Activated T-cell treated with anti-CD3 and anti-CD28 coated beads for 48 hours (primary cell): ENCODE measurements around the gene CACNA2D4.

ENCODE experiments used
- DNase-seq: peaks from one replicate; pipeline ENCODE4 v3.0.0-alpha.2; 2020; ENCODE audit warnings: low read depth

CACNA2D4 gene

DNA sequence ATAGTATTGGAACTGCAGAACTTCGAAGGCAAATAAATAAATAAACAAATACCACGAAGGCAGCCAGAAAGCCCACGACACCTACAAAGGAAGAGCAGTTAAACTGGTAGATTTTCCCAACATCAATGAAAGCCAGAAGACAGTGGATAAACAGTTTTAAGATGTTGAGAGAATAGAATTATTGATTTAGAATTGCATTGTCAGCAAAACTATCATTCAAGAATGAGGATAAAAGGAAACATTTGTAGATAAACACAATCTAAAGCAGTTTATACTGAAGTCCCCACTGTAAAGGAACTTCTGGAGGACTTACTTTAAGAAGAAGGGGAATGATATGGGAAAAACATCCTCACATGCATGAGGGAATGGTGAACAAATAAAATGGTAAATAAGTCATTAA is 29.5 kb downstream of the CACNA2D4 start:
- DNase-seq, result no peak

DNA sequence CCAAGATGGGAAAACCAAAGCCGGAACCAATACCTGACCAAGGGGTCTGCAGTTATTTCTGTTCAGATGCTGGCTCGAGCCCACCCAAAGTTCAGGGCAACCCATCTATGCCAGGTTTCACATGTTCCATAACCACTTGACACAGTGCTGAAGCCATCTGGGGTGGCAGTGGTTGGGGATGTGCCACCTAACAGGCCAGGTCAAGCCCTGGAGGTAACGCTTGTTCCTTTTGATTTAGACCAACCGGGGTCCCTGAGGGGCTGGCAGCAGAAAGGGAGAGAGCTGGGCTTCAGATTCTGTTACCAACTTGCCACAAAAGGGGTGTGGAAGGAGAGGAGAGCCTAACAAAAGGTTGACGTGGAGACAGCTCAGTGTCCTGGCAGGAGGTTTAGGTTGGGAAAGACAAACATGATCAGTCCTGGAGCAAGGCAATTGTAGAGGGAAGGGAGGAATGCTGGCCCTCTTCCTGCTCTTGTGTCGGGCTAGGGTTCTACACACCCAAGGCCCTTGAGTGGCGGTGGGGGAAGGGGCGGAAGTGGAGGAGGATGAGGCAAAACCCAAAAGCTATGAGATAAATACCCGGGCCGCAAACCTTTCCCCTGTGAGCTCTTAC is 31.9 kb downstream of the CACNA2D4 start:
- DNase-seq, result no peak

DNA sequence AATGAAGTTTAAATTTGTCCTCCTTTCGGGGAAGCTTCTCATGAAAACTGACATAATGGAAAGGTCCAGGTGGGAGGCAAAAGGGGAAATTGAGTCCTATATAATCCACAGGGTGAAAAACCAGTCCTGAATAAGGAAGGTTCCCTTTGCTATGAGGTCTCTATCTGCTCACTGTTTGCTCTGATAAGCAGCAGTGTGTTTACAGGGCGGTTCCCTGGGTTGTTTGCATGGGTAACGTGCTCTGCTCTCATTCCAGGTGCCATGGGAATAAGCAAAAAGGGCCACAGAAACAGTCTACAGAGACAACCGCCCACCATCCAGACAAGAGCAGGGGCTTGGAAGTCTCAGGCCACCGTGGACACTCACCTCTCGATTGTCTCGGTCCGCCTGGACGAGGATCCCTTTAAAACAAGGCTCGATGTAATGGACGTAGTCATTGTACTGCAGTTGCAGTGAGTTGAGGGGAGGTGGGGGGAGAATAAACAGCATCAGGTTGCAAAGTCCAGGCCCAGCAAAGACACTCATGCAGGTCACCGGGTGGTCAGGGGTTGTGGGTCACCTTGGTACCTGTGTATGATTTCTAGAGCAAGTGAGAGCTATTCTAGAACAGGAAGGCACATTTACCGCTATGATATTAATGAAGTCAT is 32.7 kb downstream of the CACNA2D4 start:
- DNase-seq, result no peak

DNA sequence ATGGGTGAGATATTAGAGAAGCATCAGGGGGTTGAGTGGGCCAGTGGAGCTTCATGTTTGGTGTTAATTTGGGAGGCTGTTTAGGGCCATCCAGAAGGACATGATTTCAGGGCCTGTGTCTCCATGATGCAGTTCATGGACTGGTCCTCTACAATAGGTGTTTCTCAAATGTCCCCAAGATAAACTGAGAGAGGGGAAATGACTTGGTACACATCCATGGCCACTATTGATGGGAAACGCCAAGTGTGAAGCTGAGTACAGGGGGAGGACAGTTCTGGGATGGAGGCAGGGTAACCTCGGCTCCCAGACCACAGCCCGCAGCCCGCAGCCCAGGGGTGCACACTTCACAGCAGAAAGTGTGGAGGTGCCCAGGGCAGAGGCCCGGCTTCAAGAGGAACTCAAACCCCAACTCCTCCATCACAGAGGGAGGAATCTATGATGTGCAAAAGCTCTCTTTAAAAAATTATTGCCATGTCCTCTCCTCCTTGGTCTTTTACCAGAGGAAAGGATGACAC is 33.3 kb downstream of the CACNA2D4 start:
- no peak for DNase-seq

DNA sequence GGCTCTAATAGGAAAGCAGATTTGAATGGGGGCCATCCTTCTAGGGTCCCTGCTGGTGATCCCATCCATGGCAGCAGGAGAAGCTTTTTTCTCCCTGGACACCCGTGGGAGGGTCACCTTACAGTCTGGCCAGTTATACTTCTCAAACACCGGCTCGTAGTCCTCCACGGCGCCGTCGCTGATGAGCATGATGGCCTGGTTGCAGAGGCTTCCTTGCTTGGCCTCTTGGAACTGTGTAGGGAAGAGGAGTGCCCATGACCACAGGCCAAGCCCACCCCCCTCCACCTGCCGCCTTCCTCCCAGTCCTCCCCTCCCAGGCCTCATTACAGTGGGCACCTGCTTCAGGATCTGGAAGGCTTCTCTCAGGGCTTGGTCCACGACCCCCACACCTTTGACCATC is 33.8 kb downstream of the CACNA2D4 start:
- DNase-seq, result no peak

DNA sequence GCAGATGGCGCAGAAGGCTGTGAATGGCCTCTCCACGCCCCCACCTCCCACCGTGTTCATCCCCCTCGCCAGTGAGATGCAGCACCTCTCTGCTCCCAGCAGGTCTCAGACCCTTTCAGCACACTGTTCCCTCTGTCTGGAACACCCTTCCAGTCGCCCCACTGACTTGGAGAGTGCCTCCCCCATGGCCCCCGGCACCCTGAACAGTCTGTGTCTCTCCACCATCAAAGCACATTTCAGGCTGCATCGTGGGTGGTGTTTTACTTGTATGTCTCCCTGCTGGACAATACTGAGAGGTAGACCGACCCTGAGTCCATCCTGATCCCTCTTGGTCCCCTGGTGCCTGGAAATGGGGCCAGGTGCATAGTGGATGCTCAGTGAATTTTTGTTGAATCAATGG is 34.9 kb downstream of the CACNA2D4 start:
- no peak for DNase-seq

DNA sequence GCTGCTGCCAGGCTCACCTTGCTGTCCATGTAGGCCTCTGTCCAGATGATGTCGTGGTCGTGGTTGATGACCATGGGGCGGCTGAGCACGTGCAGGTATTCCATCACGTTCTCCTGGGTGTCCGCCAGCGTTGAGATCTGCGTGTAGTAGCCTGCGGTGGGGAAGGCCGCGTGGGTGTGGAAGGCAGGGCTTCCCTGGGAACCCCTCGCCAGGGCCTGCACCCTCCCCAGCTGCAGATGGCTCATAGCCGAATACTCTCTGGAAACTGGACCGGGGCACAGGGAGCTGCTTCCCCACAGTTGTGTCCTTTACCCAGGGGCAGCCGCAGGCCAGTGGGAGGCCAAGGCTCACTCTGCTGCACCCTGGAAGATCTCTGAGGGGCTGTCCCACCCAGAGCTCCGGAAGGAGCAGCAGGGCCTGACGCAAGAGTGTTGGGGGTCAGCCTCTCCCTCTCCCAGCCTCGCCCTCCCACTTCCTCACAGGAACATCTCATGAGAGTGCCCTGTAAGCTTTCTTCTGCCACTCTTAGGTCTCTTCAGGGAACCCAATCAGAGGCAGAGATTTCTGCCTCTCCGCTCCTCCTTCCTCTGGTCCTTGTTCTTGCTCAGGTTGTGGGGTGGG is 35.5 kb downstream of the CACNA2D4 start:
- DNase-seq, result no peak

DNA sequence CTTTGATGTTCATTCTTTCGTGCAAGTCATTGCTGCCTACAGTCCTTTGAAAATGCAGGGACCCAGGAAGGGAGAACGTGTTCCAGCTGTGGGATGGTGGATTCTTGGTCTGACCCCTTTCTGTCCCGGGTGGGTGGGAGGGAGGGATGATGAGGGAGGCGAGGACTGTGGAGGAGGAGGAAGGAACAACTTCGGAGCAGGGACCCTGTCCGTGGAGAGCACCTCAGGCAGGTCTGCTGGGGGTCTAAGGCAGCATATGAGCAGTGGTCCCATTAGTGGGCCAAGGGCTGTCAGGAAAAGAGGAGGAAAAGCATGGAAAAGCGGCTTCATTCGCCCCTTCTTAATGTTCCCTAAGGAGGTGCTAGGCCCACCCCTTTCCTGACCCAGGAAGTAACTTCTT is 36.0 kb downstream of the CACNA2D4 start:
- no peak for DNase-seq

DNA sequence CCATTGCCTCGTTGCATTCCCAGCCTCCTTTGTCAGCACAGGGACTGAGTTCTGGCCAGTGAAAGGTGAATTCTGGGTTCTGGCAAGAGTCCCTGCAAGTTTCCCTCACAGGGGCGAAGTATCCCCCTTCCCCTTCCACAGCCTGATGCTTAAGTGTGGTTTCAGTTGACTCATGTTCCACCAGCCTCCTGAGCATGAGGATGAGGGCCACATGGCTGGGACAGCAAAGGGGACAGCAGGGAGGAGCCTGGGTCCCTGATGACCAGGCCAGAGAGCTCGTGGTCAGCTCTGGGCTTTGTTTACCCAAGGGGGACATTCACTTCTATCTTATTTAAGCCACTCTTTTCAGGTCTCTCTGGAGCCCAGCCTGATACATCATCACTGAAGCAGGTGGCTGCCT is 36.5 kb downstream of the CACNA2D4 start:
- no peak for DNase-seq

DNA sequence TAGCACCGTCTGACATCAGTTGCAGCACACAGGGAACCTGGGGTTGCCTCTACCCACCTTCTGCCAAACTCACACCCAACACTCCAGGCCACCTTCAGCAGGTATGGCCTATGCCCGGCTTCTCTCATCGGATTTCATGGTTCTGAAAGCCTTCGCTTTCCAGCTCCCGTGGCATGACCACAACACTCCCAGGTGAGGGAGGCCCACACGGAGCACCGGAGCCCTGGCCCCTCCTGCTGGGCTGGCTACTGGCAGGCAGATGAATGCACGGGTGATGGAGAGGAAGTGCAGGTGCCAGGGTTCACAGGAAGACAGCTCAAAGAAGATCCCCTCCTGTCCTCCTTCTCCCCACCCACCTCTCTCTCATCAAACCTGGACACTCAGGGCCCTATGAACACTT is 37.2 kb downstream of the CACNA2D4 start:
- no peak for DNase-seq

DNA sequence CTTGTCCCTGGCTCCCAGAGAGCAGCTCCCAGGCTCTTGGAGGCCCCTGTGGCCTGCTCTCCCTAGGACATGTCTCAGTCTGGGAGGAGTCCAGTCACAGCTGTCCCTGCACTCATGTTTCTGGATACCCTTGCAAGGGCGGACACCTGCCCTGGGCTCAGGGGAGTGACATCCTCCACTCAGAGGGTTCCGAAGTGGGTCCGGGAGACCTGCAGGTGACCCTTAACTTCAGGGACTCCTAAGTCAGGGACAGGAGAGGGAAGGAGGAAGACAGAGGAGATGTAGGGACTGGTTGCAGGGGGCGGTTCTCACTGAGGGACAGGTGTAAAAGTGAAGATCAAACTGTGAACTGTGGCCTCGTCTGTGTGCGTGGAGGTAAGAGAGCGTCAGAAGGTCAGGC is 37.6 kb downstream of the CACNA2D4 start:
- no peak for DNase-seq

DNA sequence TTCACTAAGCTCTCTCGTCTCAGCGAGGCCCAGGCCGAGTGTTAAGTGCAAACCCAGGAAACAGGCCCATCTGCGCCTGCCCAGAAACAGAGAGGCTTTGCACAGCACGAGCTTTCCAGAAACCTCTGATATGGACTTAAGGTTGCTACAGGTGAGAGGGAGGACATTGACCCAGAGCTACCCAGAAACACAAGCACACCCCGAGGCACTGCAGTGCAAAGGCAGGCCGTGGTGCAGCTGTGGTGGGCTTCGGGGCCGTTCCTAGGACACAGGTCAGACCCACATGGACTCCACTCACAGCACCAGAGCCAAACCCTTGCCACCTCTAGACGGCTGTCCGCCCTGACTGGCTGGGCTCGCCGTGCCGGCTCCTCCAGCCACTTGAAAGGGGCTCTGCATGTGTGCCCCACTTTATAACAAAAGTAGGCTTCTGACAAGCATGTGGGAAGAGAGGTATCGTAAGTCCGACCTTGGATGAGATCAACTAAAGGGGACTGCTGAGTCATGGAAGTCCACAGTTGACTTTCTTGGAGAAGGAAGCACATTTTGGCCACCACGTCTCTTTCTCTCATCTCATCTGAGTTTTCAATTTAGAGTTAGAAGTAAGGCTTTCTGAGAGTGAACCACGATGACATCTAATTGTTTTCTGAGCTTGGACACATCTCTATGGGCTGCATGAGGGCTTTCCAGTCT is 38.2 kb downstream of the CACNA2D4 start:
- no peak for DNase-seq

DNA sequence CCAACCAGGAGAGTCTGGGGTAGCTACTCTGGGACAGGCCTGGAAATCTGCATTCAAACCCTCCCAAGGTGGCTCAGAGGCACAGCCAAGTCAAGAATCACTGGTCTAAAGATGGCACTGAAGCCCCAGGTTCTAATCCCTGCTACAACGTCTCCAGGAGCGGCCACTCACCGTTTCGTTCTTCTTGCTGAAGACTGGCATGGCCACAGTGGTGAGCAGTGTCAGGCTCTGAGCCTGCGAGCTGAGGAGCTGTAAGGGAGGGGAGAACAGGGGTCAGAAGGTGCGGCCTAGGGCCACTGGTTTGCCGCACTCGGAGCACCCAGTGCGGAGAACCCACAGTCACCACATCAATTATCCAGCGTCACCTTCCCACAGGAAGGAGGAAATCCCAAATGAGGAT is 38.8 kb downstream of the CACNA2D4 start:
- DNase-seq, result no peak

DNA sequence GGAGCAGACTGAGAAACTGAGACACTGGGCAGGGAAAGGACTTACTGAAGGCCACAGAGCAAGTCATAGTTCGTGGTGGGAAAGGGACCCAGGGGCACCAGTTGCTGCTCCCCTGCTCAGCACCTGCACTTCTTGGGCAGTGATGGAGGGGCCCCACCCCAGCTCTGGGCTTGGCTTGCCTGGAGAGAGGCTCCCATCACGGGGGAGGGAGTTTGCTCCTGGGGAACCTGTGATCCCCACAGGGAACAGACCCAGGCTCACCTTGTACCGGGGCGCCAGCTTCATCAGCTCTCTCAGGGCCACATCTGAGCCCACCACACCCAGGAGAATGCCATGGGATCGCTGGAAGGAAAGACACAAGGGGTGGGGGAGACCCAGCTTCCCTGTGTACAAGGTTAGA is 39.8 kb downstream of the CACNA2D4 start:
- no peak for DNase-seq

DNA sequence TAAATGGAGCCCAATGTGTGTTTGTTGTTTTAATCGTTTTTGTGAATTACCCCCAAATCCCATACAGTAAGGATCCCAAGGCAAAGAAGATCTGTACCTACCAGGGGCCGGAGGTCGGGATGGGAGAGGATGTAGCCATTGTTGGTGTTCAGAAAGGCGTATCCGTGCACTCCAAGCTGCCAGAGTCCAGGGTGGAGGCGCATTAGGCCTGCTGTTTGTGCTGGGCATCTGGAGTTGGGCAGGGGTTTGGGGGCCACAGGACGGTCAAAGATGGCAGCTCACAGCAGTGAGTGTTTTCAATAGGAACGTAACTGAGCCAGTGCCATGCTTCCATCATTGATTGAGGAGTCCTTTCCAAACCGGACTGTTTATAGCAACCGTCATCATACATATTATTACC is 40.2 kb downstream of the CACNA2D4 start:
- no peak for DNase-seq

DNA sequence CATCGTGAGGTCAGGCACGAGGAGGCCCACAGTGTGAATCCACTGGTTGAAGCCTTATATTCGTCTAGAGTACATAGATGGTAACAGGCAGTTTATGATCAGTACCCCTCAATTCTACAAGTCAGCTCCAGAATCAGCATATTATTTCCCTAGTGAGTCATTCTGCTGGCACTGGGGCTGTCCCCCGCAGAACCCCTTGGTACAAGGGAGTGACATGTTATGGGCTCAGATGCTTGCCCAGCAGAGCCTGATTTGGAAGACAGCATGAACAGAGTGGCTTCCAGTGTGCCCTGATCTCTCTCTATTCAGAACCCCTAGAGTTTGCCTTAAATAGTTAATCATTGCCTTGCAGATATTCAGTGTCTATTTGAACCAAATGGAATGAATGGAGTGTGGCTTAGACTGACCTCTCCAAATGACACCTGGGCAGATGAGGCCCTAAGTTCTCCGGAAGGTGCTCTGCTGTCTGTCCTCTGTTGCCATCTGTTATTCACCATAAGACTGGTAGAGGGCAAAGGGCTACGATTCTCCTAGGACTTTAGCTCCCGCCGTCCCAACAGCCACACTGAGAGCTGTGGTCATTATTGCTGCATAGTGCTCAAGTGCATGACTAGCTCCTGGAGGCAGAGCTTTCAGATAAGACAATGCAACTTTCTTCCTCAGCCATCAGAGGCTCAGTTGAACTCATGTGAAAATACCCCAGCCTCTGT is 41.1 kb downstream of the CACNA2D4 start:
- no peak for DNase-seq

DNA sequence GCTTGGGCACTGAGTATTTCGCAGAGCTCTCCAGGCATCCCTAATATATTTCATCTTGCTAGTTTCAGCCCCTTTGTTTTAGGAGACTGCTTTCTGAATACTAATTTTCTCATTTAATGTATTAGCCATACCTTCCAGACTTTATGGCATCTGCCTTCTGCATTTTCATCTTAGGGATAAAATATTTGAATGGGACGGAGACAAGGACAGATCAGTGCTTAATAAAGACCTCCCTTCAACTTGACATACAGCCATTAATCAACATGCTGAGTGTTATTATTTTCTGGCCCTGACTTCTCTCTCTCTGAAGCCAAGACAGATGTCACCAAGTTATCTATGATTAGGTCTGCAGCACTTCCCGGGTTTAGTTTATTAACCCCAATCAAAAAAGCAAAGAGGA is 42.4 kb downstream of the CACNA2D4 start:
- DNase-seq, result no peak

DNA sequence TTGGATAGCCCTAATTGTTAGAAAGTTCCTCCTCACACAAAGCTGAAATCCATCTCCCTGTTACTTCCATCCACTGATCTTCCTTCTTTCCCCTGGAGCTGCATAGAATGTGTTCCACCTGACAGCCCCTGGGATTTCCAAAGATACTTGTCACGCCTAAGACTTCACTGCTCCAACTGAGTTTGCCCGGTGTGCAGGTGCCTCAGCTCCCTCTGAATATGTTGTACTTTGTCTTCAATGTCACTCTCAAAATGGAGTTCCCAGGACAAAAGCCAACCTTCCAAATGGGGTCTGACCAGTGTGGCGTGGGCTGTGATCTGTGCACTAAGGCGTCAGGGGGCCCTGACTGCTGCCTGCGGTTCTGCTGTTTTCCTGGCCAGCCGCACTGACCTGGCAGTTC is 42.8 kb downstream of the CACNA2D4 start:
- DNase-seq, result no peak

DNA sequence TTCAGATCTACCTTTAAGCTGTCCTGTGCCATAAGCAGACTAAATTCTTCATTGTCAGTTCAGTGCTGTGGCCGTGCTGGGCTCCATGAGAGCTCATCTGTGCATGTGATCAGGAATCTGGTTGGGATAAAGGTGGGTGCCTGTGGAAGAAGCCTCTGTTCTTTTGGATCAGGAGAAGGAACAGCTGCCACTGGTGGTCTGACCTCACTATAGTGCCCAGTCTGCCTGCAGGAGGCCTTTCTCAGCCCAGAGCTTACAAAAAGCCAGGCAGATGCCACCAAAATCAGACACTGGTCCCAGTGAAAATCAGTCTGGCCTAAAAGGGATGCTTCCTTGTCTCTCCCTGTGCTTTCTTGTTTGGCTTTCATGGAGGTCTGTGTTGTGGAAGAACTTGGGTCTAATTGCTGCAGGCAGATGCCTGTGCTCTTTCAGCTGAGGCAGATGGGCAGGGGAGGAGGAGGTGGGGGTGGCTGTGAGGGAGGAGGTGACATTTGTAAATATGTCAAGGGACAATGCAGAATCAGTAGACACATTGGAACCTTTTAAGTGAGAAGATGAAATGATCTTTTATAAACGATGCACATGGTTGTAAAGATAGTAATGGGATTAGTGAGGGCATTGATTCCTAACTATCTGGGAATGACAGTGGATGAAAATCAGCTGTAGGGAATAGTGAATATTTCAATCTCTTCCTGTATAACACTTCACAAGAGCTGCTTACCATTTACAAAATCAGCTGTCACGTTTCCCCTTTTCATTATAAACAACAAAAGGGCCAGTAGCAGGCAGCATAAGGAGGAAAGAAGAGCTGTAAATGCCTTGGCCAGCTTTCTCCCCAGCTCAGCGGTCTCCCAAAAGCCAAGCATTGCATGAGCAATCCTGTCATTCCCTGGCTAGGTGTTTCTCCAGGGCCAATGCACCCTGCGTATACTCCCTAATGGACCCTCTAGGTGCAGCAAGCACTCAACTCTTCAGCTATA is 44.6 kb downstream of the CACNA2D4 start:
- no peak for DNase-seq

DNA sequence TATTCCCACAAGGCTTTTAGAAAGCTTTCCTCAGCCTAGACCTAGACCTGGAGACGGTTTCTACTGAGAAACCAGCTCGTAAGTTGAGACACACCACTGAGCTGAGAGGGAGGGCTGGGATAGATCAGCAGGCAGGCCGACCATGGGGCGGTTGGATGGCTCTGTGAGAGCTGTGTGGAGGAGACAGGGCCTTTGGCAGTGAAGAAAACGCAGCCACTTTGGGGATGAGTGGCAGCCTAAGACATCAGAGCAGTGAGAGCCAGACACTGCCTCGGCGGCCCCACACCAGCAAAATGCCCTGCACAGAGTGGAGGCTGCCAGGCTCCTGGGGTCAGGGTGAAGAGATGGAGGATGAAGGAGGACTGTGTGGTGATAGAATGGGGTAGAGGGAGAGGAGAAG is 46.0 kb downstream of the CACNA2D4 start:
- no peak for DNase-seq

DNA sequence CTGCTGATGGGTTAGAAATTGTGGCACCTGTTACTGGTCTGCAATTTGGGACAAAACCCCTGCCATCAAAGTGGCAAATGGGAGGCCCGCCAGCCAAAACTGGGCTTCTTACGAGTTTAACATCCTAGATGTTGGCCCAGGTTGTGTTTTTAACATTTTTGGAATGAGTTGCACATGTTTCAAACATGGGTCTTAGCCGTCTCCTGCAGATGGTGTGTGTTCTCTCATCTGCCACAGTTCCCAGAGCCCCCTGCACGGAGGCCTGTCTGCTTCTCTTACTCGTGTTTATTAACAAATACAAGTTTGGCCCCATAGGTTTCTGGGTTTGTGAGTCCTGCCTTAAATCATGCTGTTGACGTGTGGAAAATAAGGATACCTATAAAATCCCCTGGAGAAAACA is 46.5 kb downstream of the CACNA2D4 start:
- no peak for DNase-seq
